BJ (cell line): Measurements from ENCODE around the gene PDE10A. TPM values are rescaled to one million over a fixed set of nuclear protein-coding genes. Genes with fewer than 3 reads are reported as not detected.

Source experiments
- CTCF ChIA-PET: fragments of 350-600 bp; formaldehyde crosslinking; extraction: SDS; loops from one replicate; lab custom pipeline; 2021; ENCODE audit warnings: antibody characterized with exemption, inconsistent platforms; lab: Yijun Ruan, JAX
- POLR2A ChIA-PET: fragments of 300-600 bp; sonication (Branson Sonifier 250); formaldehyde crosslinking; extraction: SDS; loops from one replicate; lab custom pipeline; 2021; ENCODE audit warnings: antibody characterized with exemption; lab: Charles Lee
- DNase-seq: peaks from one replicate; pipeline ENCODE4 v3.0.0-alpha.2; 2011; ENCODE audit warnings: low read depth
- H3K27me3 ChIP-seq: 2 replicates; pipeline ENCODE4 v1.6.0; 2011; ENCODE audit warnings: low read length; ENCODE audit not compliant: control insufficient read depth, insufficient read depth
- H3K36me3 ChIP-seq: 2 replicates; pipeline ENCODE4 v1.5.1; 2011; ENCODE audit warnings: low read length; ENCODE audit not compliant: control insufficient read depth, insufficient read depth
- H3K4me3 ChIP-seq: 2 replicates; pipeline ENCODE4 v1.5.1; 2011; ENCODE audit warnings: low read depth, mild to moderate bottlenecking, control low read depth, low read length
- CTCF ChIP-seq: IDR thresholded peaks from 2 replicates; pipeline ENCODE4 v1.5.1; 2011; ENCODE audit warnings: low read depth, mild to moderate bottlenecking, control low read depth, inconsistent platforms, low read length, moderate library complexity; ENCODE audit not compliant: insufficient read depth
- polyA plus RNA-seq: library from polyadenylated mRNA; depleted of rRNA; stranded (reverse); fragments of >200 nt; gene quantifications from 2 replicates; pipeline ENCODE4 v1.2.3, GENCODE V29; 2011

PDE10A gene
- polyA plus RNA-seq, 1 experiment = 0.36 TPM

- Histone ChIP-seq H3K27me3 (no peaks in the 10 kb centered on the region), H3K4me3 (no peak overlapping the region), H3K36me3 (no peaks in the 10 kb centered on the region)
- ChIA-PET POLR2A (no interaction called here), CTCF (no interaction called here)
- DNase-seq = no peak
- no peak for TF ChIP-seq CTCF
These were observed 56.4 kb downstream of the PDE10A start for GRCh38 chr6:165606740-165607008.

GRCh38 chr6:165605901-165606739 lies 56.9 kb downstream of the PDE10A start:
- CTCF ChIA-PET = no interaction called here

GRCh38 chr6:165605182-165605875 lies 57.7 kb downstream of the PDE10A start:
- ChIA-PET POLR2A (no interaction called here), CTCF (no interaction called here)
- Histone ChIP-seq H3K4me3 (no peak overlapping the region), H3K36me3 (no peaks in the 10 kb centered on the region), H3K27me3 (no peaks in the 10 kb centered on the region)
- TF ChIP-seq CTCF = no peak
- DNase-seq = no peak

More at GRCh38 chr6:165605901-165606739, 56.9 kb downstream of the PDE10A start:
- no peak for TF ChIP-seq CTCF
- POLR2A ChIA-PET = no interaction called here
- no peak for DNase-seq
- H3K27me3 ChIP-seq = no peaks in the 10 kb centered on the region
- no peaks in the 10 kb centered on the region for H3K36me3 ChIP-seq
- H3K4me3 ChIP-seq = no peak overlapping the region

- Histone ChIP-seq H3K4me3 (no peak overlapping the region), H3K27me3 (no peaks in the 10 kb centered on the region), H3K36me3 (no peaks in the 10 kb centered on the region)
- DNase-seq = no peak
- no peak for TF ChIP-seq CTCF
- POLR2A ChIA-PET = no interaction called here
- CTCF ChIA-PET = no interaction called here
These were observed 60.8 kb downstream of the PDE10A start for GRCh38 chr6:165602291-165602690.

GRCh38 chr6:165600606-165601005 lies 62.4 kb downstream of the PDE10A start:
- H3K27me3 ChIP-seq = no peaks in the 10 kb centered on the region
- H3K4me3 ChIP-seq = no peak overlapping the region
- DNase-seq = no peak
- CTCF ChIA-PET = no interaction called here
- no peak for TF ChIP-seq CTCF
- POLR2A ChIA-PET = no interaction called here
- no peaks in the 10 kb centered on the region for H3K36me3 ChIP-seq
